ENCODE data around the gene APOL6.
"Not testable (repeated sequence)": the region's sequence is repeated elsewhere in the genome, so short reads cannot be mapped to it uniquely, and the experiment has no call there.

Gene APOL6

DNA sequence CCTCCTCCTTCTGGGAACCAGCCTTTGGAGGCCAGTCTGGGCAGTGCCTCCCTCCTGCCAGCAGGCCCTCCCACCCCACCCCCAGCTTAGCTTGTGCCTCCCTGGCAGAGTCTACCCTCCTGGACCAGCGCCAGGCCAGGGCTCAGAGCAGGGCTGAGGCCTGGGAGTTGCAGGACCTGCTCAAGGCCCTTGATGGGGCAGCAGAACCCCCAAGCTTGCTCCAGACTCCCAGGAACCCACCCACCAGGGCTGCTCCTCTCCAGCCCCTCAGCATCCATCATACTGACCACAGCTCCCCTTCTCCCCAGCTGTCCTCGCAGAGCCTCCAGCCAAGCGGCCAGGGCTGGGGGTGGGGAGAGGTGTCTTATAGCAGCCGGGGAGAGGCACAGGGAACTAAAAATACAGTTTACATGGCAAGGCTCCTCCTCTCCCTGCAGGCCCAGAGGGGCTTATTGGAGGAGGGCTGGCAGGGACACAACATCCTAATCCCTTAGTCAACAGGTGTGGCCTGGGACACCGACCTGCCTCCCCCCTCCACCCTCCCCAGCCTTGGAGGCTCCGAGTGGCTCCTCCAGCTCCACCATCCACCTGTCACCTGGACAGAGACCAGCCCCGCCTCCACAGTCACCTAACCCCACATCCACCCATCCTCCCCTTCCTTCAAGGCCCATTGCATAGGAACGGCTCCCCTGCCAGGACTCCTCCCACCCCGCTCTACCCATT, 25.9 kb upstream of the APOL6 start:
- H3K27ac ChIP-seq (replicated peaks), result no peak overlapping the region
- peaks cover 8% of the 10 kb centered on the region for H3K27me3 ChIP-seq (ENCODE audit: insufficient read depth, poor library complexity, severe bottlenecking)
- DNase-seq (ENCODE audit: low read depth in 1 of 2, low spot score in 1 of 2), result no peak
- TF ChIP-seq, protein P1, sequence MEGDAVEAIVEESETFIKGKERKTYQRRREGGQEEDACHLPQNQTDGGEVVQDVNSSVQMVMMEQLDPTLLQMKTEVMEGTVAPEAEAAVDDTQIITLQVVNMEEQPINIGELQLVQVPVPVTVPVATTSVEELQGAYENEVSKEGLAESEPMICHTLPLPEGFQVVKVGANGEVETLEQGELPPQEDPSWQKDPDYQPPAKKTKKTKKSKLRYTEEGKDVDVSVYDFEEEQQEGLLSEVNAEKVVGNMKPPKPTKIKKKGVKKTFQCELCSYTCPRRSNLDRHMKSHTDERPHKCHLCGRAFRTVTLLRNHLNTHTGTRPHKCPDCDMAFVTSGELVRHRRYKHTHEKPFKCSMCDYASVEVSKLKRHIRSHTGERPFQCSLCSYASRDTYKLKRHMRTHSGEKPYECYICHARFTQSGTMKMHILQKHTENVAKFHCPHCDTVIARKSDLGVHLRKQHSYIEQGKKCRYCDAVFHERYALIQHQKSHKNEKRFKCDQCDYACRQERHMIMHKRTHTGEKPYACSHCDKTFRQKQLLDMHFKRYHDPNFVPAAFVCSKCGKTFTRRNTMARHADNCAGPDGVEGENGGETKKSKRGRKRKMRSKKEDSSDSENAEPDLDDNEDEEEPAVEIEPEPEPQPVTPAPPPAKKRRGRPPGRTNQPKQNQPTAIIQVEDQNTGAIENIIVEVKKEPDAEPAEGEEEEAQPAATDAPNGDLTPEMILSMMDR (IDR thresholded peaks at IDR 0.05; ENCODE audit: insufficient read depth, low read length), result no peak
- TF ChIP-seq, protein P2, sequence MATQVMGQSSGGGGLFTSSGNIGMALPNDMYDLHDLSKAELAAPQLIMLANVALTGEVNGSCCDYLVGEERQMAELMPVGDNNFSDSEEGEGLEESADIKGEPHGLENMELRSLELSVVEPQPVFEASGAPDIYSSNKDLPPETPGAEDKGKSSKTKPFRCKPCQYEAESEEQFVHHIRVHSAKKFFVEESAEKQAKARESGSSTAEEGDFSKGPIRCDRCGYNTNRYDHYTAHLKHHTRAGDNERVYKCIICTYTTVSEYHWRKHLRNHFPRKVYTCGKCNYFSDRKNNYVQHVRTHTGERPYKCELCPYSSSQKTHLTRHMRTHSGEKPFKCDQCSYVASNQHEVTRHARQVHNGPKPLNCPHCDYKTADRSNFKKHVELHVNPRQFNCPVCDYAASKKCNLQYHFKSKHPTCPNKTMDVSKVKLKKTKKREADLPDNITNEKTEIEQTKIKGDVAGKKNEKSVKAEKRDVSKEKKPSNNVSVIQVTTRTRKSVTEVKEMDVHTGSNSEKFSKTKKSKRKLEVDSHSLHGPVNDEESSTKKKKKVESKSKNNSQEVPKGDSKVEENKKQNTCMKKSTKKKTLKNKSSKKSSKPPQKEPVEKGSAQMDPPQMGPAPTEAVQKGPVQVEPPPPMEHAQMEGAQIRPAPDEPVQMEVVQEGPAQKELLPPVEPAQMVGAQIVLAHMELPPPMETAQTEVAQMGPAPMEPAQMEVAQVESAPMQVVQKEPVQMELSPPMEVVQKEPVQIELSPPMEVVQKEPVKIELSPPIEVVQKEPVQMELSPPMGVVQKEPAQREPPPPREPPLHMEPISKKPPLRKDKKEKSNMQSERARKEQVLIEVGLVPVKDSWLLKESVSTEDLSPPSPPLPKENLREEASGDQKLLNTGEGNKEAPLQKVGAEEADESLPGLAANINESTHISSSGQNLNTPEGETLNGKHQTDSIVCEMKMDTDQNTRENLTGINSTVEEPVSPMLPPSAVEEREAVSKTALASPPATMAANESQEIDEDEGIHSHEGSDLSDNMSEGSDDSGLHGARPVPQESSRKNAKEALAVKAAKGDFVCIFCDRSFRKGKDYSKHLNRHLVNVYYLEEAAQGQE (IDR thresholded peaks at IDR 0.05; ENCODE audit: insufficient replicate concordance, low read depth), result no peak
- TF ChIP-seq POLR2AphosphoS5 (IDR thresholded peaks at IDR 0.05; ENCODE audit: low read depth) (no peak), SPI1 (IDR thresholded peaks at IDR 0.05; ENCODE audit: borderline replicate concordance, low read depth) (no peak), GABPA (IDR thresholded peaks at IDR 0.05; ENCODE audit: low read depth) (no peak)
- no peak overlapping the region for H3K4me3 ChIP-seq (replicated peaks; ENCODE audit: insufficient read depth, low read length)

DNA sequence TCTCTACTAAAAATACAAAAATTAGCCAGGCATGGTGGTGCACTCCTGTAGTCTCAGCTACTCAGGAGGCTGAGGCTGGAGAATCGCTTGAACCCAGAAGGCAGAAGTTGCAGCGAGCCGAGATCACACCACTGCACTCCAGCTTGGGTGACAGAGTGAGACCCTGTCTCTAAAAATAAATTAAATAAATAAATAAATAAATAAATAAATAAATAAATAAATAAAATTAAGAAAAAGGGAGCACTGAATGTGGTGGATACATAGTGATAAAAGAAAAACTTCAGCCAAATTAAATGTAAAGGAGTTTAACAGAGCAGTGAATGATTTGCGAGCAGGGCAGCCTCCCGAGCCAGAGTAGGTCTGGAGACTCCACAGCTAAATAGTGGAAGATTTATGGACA, 24.4 kb upstream of the APOL6 start:
- not testable (repeated sequence) for H3K4me3 ChIP-seq (replicated peaks; ENCODE audit: insufficient read depth, low read length); DNase-seq (ENCODE audit: low read depth in 1 of 2, low spot score in 1 of 2); H3K27ac ChIP-seq (replicated peaks)
- H3K27me3 ChIP-seq (ENCODE audit: insufficient read depth, poor library complexity, severe bottlenecking), result peaks cover 12% of the 10 kb centered on the region

- peaks cover 13% of the 10 kb centered on the region for H3K27me3 ChIP-seq (ENCODE audit: insufficient read depth, poor library complexity, severe bottlenecking)
- H3K4me3 ChIP-seq (replicated peaks; ENCODE audit: insufficient read depth, low read length), result no peak overlapping the region
- TF ChIP-seq SPI1 (IDR thresholded peaks at IDR 0.05; ENCODE audit: borderline replicate concordance, low read depth), result no peak
- TF ChIP-seq, protein P2 (IDR thresholded peaks at IDR 0.05; ENCODE audit: insufficient replicate concordance, low read depth), result no peak
- no peak for TF ChIP-seq POLR2AphosphoS5 (IDR thresholded peaks at IDR 0.05; ENCODE audit: low read depth)
- TF ChIP-seq, protein P1 (IDR thresholded peaks at IDR 0.05; ENCODE audit: insufficient read depth, low read length), result no peak
- no peak for TF ChIP-seq GABPA (IDR thresholded peaks at IDR 0.05; ENCODE audit: low read depth)
- no peak overlapping the region for H3K27ac ChIP-seq (replicated peaks)
- DNase-seq (ENCODE audit: low read depth in 1 of 2, low spot score in 1 of 2), result no peak
Measured at GRCh38 chr22:35624547-35624946, 23.7 kb upstream of the APOL6 start.

DNA sequence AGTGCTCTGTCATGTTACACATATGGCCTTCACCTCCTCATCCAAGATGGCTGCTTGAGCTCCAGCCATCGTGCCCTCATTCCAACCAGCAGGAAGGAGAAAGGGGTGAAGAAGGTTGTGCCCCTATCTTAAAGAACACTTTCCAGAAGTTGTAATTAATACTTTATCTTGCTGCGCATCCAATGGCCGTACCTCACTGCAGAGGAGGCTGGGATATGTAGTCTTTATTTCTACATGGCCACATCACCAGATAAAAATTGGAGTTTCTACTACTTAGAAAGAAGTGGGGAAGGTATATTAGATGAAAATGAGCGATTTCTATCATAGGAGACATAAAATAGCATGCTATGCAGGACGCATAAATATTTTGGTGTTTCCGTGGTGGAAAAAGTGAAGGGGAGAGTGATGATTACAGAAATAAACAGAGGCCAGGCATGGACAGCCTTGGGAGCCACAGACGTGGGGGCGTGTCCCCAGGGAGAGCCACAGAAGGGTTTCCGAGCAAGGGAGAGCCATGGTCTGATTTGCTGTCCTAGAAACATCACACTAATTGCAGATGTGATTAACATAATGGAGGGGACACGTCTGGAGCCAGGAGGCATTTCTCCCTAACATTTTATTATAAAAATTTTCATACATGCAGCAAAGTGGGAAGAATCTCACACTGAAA, 22.3 kb upstream of the APOL6 start:
- no peak overlapping the region for H3K4me3 ChIP-seq (replicated peaks; ENCODE audit: insufficient read depth, low read length)
- DNase-seq (ENCODE audit: low read depth in 1 of 2, low spot score in 1 of 2), result no peak
- no peak overlapping the region for H3K27ac ChIP-seq (replicated peaks)
- peaks cover 16% of the 10 kb centered on the region for H3K27me3 ChIP-seq (ENCODE audit: insufficient read depth, poor library complexity, severe bottlenecking)
- TF ChIP-seq SPI1 (IDR thresholded peaks at IDR 0.05; ENCODE audit: borderline replicate concordance, low read depth) (no peak), GABPA (IDR thresholded peaks at IDR 0.05; ENCODE audit: low read depth) (no peak), POLR2AphosphoS5 (IDR thresholded peaks at IDR 0.05; ENCODE audit: low read depth) (no peak)
- TF ChIP-seq, protein P1 (IDR thresholded peaks at IDR 0.05; ENCODE audit: insufficient read depth, low read length), result no peak
- TF ChIP-seq, protein P2 (IDR thresholded peaks at IDR 0.05; ENCODE audit: insufficient replicate concordance, low read depth), result no peak

Data from HL-60 (cell line).